Epithelial cell of esophagus (primary cell): ENCODE measurements around the gene AHCYL2.
"Not testable (repeated sequence)": the region's sequence is repeated elsewhere in the genome, so short reads cannot be mapped to it uniquely, and the experiment has no call there.

Experiments used
- DNase-seq: peaks from one replicate; pipeline ENCODE4 v3.0.0; 2010; ENCODE audit warnings: low read depth
- H3K4me3 ChIP-seq: 2 replicates; pipeline ENCODE4 v1.5.1; 2011; ENCODE audit warnings: mild to moderate bottlenecking, low read length, control low read depth
- CTCF ChIP-seq: IDR thresholded peaks from 2 replicates; pipeline ENCODE4 v1.5.1; 2011; ENCODE audit warnings: low read depth, mild to moderate bottlenecking, low read length, control low read depth, inconsistent platforms; ENCODE audit not compliant: insufficient read depth; ENCODE audit errors: missing control alignments

Gene AHCYL2

GRCh38 chr7:129298268-129298893 lies 73.6 kb downstream of the AHCYL2 start:
- peak; percentile 62 for DNase-seq
- H3K4me3 ChIP-seq: no peak overlapping the region
- TF ChIP-seq CTCF: peak; percentile 86

- no peak overlapping the region for H3K4me3 ChIP-seq
- no peak for DNase-seq
- TF ChIP-seq CTCF: no peak
Measured at GRCh38 chr7:129299889-129300288, 75.1 kb downstream of the AHCYL2 start.

DNA sequence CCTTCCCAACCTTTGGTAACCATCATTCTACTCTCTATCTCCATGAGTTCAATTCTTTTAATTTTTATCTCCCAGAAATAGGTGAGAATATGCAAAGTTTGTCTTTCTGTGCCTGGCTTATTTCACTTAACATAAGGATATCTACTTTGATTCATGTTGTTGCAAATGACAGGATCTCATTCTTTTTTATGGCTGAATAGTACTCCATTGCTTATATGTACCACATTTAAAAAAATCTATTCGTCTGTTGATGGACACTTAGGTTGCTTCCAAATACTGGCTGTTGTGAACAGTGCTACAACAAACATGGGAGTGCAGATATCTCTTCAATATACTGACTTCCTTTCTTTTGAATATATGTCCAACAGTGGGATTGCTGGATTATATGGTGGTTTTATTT lies 75.5 kb downstream of the AHCYL2 start:
- not testable (repeated sequence) for H3K4me3 ChIP-seq, DNase-seq

DNA sequence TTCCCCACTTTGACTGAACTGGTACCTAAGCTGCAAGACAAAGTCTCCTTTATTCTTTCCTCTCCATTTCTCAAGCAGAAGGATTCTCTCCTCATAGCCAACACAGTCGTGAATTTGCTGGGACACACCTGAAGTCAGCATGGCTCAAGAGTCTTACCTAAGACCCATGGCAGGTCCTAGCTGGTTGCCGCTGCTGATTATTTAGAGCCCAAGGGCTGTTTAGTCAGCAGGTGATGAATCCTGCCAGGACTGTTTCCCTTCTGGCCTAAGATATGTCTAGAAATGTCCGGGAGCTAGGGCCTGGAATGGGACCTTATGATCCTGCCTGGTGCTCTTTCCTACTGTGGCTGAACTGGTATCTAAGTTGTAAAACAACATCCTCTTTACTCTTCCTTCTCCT lies 82.8 kb downstream of the AHCYL2 start:
- no peak overlapping the region for H3K4me3 ChIP-seq
- TF ChIP-seq CTCF: no peak

DNA sequence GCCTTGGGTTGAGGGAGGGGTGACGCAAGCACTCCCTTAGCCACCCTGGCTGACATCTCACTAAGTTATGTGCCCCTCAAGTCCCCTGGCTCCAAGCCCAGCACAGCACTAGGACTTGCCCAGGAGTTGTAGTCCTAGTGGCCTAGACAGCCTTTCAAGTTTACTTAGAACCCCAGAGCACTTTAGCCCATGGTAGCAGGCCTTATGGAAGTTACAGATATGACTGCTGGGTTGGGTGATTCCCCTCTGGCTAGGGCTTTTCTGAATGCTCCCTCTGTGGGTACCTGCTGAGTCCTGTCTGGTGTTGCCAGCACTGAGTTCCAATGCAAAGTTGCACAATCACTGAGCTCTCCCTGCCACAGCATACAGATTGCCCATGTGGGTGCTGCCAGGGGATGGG lies 83.2 kb downstream of the AHCYL2 start:
- H3K4me3 ChIP-seq: no peak overlapping the region
- TF ChIP-seq CTCF: peak; percentile 14
- peak; percentile 97 for DNase-seq

More for the DNA sequence above, 82.8 kb downstream of the AHCYL2 start:
- DNase-seq: peak; percentile 99

DNA sequence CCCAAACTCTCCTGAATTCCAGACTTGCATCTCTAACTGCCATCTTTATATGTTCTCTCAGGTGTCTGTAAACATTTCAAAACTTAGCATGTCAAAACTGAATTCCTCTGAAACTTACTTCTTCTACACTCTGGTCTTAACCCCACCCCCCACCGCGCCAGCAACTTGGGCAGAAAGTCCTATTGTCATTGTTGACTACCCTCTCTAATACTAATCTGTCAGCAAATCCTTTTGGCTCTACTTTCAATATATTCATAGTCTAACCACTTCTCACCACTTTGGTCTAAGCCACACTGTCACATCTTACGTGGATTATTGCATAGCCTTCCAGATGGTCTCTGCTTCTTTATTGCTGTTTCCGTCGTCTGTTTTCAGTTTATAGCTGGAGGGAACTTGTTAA lies 86.6 kb downstream of the AHCYL2 start:
- H3K4me3 ChIP-seq: no peak overlapping the region
- no peak for TF ChIP-seq CTCF
- no peak for DNase-seq

- H3K4me3 ChIP-seq: no peak overlapping the region
- no peak for TF ChIP-seq CTCF
- no peak for DNase-seq
Measured at GRCh38 chr7:129313282-129313681, 88.5 kb downstream of the AHCYL2 start.
